OCI-LY7 (cell line): ENCODE data around the gene CLCN2. TPM values are rescaled to one million over a fixed set of nuclear protein-coding genes. Genes with fewer than 3 reads are reported as not detected.

Experiments
- BruUV-seq: library from RNA; stranded (reverse); fragments of 400-500 nt; replicated peaks from 2 replicates; lab custom pipeline; 2021; lab: Mats Ljungman, UMichigan
- CTCF ChIA-PET: fragments of 300-600 bp; sonication (Branson Sonifier 250); formaldehyde crosslinking; loops from one replicate; lab custom pipeline; 2022; ENCODE audit warnings: antibody characterized with exemption; ENCODE audit not compliant: unreplicated experiment; lab: Charles Lee
- POLR2A ChIA-PET: fragments of 300-600 bp; sonication (Branson Sonifier 250); formaldehyde crosslinking; loops from one replicate; lab custom pipeline; 2022; ENCODE audit warnings: antibody characterized with exemption; lab: Charles Lee
- DNase-seq: peaks from one replicate; pipeline ENCODE4 v3.0.0-alpha.2; 2015; ENCODE audit warnings: low spot score
- H2AFZ ChIP-seq: fragments of 200-600 bp; sonication (generic), shearing (Covaris generic); 2 replicates; pipeline ENCODE4 v1.6.1; 2014; ENCODE audit warnings: mild to moderate bottlenecking, antibody characterized with exemption, low read length, moderate library complexity
- H3K27ac ChIP-seq: fragments of 200-600 bp; sonication (generic); 2 replicates; pipeline ENCODE4 v1.5.1; 2014; ENCODE audit warnings: mixed run types, low read depth, mild to moderate bottlenecking, moderate library complexity, low read length, inconsistent platforms; ENCODE audit not compliant: poor library complexity, severe bottlenecking
- H3K36me3 ChIP-seq: fragments of 200-600 bp; sonication (generic); 2 replicates; pipeline ENCODE4 v1.6.1; 2014; ENCODE audit warnings: mild to moderate bottlenecking, antibody characterized with exemption, low read length, moderate library complexity, mixed read lengths; ENCODE audit not compliant: insufficient read depth
- H3K4me1 ChIP-seq: fragments of 200-600 bp; sonication (generic); 2 replicates; pipeline ENCODE4 v1.5.1; 2014; ENCODE audit warnings: mild to moderate bottlenecking, low read length; ENCODE audit not compliant: insufficient read depth, poor library complexity, severe bottlenecking
- H3K4me2 ChIP-seq: fragments of 200-600 bp; sonication (generic); 2 replicates; pipeline ENCODE4 v1.6.1; 2014; ENCODE audit warnings: mild to moderate bottlenecking, low read length
- H3K4me3 ChIP-seq: fragments of 200-600 bp; sonication (generic); 2 replicates; pipeline ENCODE4 v1.5.1; 2014; ENCODE audit warnings: mild to moderate bottlenecking, low read depth, low read length; ENCODE audit not compliant: poor library complexity, severe bottlenecking
- H3K79me2 ChIP-seq: fragments of 200-600 bp; sonication (generic); 2 replicates; pipeline ENCODE4 v1.6.1; 2016; ENCODE audit warnings: low read depth, mild to moderate bottlenecking, low read length, moderate library complexity, mixed read lengths; ENCODE audit not compliant: insufficient read depth
- H3K9me2 ChIP-seq: fragments of 200-600 bp; sonication (generic); 2 replicates; pipeline ENCODE4 v1.6.1; 2016; ENCODE audit warnings: mild to moderate bottlenecking, low read length, mixed read lengths; ENCODE audit not compliant: insufficient read depth
- H3K9me3 ChIP-seq: fragments of 200-600 bp; sonication (generic); 2 replicates; pipeline ENCODE4 v1.6.1; 2014; ENCODE audit warnings: mild to moderate bottlenecking, mixed run types, low read length, mixed read lengths
- H4K20me1 ChIP-seq: fragments of 200-600 bp; sonication (generic); 2 replicates; pipeline ENCODE4 v1.6.1; 2014; ENCODE audit warnings: mild to moderate bottlenecking, antibody characterized with exemption, low read length, moderate library complexity, mixed read lengths; ENCODE audit not compliant: insufficient read depth
- EZH2phosphoT487 ChIP-seq: fragments of 200-600 bp; sonication (generic); IDR thresholded peaks from 2 replicates; pipeline ENCODE4 v1.6.1; 2018; ENCODE audit warnings: low read depth, borderline replicate concordance, mild to moderate bottlenecking, mixed run types, antibody characterized with exemption, low read length, moderate library complexity, mixed read lengths
- intact Hi-C: fragments of 100-400 bp; cut with micrococcal nuclease; formaldehyde crosslinking; loops from one replicate; pipeline ENCODE4 v1.10.0; 2022; ENCODE audit not compliant: unreplicated experiment
- total RNA-seq, 2 experiments: library from RNA; depleted of rRNA in 1 of 2; stranded (reverse); fragments of >200 nt in 1 of 2; shearing (Covaris generic) in 1 of 2; gene quantifications; 2 replicates each; pipeline ENCODE4 v1.2.3, GENCODE V29; 2014 to 2022
- TF ChIP-seq, protein P1 (sequence below): fragments of 200-600 bp; sonication (generic); conservative IDR thresholded peaks from 2 replicates; pipeline ENCODE4 v1.5.1; 2014; ENCODE audit warnings: mild to moderate bottlenecking, antibody characterized with exemption, low read length, moderate library complexity, mixed read lengths

CLCN2 gene
- total RNA-seq, 2 experiments from 2014 or later, result 4.2 to 15.0 TPM

- H3K27ac ChIP-seq, result no peak overlapping the region
- H4K20me1 ChIP-seq, result no peaks in the 10 kb centered on the region
- H2AFZ ChIP-seq, result no peak overlapping the region
- H3K9me2 ChIP-seq, result no peaks in the 10 kb centered on the region
- TF ChIP-seq EZH2phosphoT487, result no peak
- TF ChIP-seq, protein P1, sequence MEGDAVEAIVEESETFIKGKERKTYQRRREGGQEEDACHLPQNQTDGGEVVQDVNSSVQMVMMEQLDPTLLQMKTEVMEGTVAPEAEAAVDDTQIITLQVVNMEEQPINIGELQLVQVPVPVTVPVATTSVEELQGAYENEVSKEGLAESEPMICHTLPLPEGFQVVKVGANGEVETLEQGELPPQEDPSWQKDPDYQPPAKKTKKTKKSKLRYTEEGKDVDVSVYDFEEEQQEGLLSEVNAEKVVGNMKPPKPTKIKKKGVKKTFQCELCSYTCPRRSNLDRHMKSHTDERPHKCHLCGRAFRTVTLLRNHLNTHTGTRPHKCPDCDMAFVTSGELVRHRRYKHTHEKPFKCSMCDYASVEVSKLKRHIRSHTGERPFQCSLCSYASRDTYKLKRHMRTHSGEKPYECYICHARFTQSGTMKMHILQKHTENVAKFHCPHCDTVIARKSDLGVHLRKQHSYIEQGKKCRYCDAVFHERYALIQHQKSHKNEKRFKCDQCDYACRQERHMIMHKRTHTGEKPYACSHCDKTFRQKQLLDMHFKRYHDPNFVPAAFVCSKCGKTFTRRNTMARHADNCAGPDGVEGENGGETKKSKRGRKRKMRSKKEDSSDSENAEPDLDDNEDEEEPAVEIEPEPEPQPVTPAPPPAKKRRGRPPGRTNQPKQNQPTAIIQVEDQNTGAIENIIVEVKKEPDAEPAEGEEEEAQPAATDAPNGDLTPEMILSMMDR, result no peak
- H3K36me3 ChIP-seq, result 0 out of 2 replicates have a peak, but pooled peaks cover 4% of the 10 kb centered on the region
- intact Hi-C loops, result no loop called here
- ChIA-PET POLR2A (no interaction called here), CTCF (no interaction called here)
- H3K4me2 ChIP-seq, result no peak overlapping the region
- no peaks in the 10 kb centered on the region for H3K9me3 ChIP-seq
- BruUV-seq, result no TSS peak
- no peak for DNase-seq
- no peaks in the 10 kb centered on the region for H3K79me2 ChIP-seq
- no peak overlapping the region for H3K4me3 ChIP-seq
- no peaks in the 10 kb centered on the region for H3K4me1 ChIP-seq
These were observed 11.6 kb downstream of the CLCN2 start for GRCh38 chr3:184349563-184350470.

- TF ChIP-seq, protein P1, result no peak
- TF ChIP-seq EZH2phosphoT487, result no peak
- Histone ChIP-seq H3K4me2 (no peak overlapping the region), H3K27ac (no peak overlapping the region), H4K20me1 (no peaks in the 10 kb centered on the region), H3K4me3 (no peak overlapping the region), H3K36me3 (0 out of 2 replicates have a peak, but pooled peaks cover 4% of the 10 kb centered on the region), H3K9me3 (no peaks in the 10 kb centered on the region), H2AFZ (no peak overlapping the region), H3K79me2 (no peaks in the 10 kb centered on the region), H3K9me2 (no peaks in the 10 kb centered on the region), H3K4me1 (no peaks in the 10 kb centered on the region)
- DNase-seq, result no peak
- ChIA-PET POLR2A (interaction anchor here (0.9 to 1.4 kb wide), 2 partner anchors 11 to 13 kb away, joined by 4 to 7 read pairs; partner anchors contain the start of genes CLCN2, FAM131A and POLR2H), CTCF (no interaction called here)
- intact Hi-C loops, result no loop called here
- no TSS peak for BruUV-seq
These were observed 13.4 kb downstream of the CLCN2 start for GRCh38 chr3:184348057-184348382.
